NCI-H1105 (cell line): ENCODE measurements around the gene FSTL1.
"Not testable (repeated sequence)": the region's sequence is repeated elsewhere in the genome, so short reads cannot be mapped to it uniquely, and the experiment has no call there.

Experiments
- DNase-seq: peaks from one replicate; lab custom pipeline; 2025; lab: John Stamatoyannopoulos, UW

FSTL1 gene

GRCh38 chr3:120418446-120418845, 32.3 kb downstream of the FSTL1 start:
- no peak for DNase-seq

DNA sequence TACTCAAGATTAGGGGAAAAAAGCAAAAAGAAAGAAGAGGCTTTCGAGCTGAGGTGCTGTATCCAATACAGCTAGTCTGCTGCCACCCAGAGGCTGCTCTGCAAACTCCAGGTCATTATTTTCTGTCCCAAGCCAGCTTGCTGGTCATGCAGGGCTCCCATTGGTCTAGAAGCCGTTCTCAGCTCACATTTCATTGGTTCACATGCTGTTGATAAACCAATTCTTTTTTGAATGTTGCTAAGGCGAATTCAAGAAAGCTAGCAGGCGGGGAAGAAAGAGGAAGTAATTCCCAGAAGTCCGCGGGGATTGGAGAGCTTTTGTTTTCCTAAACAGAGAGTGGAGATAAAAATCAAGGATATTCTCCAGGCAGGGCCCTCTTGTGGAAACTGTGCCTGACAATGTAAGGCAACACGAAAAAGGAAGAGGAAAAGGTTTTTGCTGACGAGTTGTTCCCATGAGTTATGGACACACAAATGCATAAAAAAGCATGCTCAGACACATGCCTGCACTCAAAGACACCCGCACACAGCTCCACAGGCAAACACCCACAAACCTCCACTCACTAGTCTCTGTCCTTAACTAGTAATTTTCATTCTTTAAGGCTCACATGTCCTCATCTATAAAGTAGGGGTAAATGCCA, 33.4 kb downstream of the FSTL1 start:
- DNase-seq, result peak; percentile 96

- DNase-seq, result no peak
These were observed 33.9 kb downstream of the FSTL1 start for GRCh38 chr3:120416868-120417267.

GRCh38 chr3:120415756-120416155, 35.0 kb downstream of the FSTL1 start:
- no peak for DNase-seq

- DNase-seq, result no peak
These were observed 40.3 kb downstream of the FSTL1 start for GRCh38 chr3:120410541-120410940.

DNA sequence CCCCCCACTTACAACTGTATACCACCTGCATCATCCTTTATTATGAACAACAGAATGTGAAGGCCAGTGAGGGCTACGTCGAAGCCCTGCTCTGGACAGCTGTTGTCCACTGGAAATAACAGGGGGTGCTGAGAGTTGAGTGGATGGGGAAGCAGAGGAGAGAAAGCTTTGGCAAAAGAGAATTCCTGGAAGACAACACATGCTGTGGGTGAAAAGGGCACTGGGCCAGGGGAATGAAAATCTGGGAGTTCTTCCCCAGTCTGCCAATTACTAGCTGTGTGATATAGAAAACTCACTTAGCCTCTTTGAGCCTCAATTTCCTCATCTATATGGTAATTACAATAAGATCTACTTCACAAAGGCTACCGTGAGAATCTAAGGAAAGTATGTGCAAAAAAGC, 40.7 kb downstream of the FSTL1 start:
- no peak for DNase-seq

DNA sequence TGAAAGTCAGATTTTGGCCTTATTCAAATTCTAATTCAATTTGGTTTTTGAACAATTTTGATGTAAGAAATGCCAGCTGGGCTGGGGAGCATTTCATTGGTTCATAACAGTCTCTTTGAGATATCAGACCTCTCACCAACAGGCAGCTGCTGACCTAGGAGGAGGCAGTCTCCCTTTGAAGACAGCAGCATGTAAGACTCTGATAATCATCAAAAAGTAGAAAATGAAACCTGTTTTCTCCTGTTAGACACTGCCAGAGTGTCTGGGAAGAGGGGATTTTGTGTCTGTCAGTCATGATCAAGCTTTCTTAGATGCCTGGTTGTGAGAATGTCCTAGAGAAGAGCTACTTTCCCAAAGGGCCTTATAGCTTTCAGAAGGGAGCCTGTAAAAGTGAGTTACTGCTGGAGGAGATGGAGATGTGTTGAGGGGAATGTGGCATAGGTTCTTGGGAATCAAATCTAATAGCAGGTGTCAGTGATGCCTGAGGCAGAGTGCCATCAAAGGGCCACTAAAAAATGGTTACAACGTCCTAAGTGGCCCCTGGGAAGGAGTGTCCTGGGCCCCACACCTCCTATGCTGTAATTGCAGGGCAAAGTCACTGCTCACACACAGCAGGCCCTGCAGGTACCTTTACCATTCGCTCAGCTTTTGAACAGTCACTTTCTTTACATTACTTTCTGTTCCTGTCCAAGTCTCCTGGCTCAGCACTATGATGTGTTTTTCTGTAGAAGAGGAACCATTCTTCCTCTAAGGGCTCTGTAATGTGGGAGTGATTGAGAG, 43.1 kb downstream of the FSTL1 start:
- DNase-seq, result no peak

DNA sequence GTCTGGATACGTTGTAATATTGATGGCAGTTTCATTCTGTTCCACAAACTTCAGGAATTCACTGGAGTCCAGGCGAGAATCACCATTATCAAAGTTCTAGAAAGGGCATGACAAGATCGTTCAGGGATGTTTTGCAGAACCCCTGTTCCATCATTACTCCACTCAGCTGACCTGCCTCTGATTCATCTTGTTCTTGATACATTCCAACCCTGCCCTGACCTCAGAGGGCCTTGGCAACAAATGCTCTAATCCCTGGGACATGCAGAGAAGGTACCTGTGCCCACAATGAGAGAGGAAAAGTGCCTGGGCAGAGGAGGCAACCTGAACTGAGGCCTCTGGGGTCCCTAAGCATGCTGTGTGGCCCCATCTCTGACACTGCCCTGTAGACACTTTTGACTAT, 45.9 kb downstream of the FSTL1 start:
- DNase-seq, result no peak

GRCh38 chr3:120402257-120402656, 48.5 kb downstream of the FSTL1 start:
- no peak for DNase-seq

DNA sequence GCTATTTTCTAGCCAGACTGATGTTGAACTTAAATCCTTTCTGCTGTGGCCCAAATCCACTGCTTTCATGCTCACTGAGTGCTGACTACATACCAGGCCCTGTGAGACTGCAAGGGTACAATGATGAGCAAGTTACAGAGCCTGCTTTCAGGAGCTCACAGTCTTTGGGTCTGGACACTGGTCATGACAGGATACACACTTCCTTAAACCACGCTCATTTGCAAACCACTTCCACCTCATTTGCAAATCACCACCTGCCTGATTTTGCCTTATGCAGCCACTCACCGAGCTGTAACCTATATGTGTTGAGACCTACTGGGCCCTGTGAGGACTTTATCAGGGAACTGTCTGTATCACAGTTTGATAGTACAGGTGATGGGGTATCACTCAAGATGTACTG, 51.4 kb downstream of the FSTL1 start:
- no peak for DNase-seq

- DNase-seq, result no peak
These were observed 54.3 kb downstream of the FSTL1 start for GRCh38 chr3:120396469-120396868.

DNA sequence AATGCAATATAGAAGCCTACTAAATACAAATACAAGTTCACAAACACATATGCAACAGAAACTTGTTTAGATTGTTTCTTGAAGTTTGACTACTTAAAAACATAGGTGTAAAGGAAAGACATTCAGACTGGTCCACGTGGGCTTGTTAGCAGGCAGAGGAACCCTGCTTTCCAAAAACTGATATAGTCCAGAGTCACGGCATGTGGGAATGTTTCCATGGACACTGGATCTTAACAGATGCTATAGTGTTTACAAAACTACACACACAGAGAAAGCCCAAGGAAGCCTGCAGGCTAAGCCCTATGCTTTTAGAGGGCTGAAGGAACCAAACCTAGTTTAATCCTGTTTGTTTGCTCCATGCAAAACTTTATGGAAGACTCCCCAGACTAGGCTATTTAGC, 56.4 kb downstream of the FSTL1 start:
- DNase-seq, result no peak

- DNase-seq, result no peak
These were observed 57.0 kb downstream of the FSTL1 start for GRCh38 chr3:120393761-120394160.

- no peak for DNase-seq
These were observed 57.5 kb downstream of the FSTL1 start for GRCh38 chr3:120393243-120393642.

- DNase-seq, result no peak
These were observed 67.8 kb downstream of the FSTL1 start for GRCh38 chr3:120382941-120383447.

GRCh38 chr3:120381503-120381902, 69.3 kb downstream of the FSTL1 start:
- no peak for DNase-seq

- not testable (repeated sequence) for DNase-seq
These were observed 72.8 kb downstream of the FSTL1 start for GRCh38 chr3:120377948-120378347.

DNA sequence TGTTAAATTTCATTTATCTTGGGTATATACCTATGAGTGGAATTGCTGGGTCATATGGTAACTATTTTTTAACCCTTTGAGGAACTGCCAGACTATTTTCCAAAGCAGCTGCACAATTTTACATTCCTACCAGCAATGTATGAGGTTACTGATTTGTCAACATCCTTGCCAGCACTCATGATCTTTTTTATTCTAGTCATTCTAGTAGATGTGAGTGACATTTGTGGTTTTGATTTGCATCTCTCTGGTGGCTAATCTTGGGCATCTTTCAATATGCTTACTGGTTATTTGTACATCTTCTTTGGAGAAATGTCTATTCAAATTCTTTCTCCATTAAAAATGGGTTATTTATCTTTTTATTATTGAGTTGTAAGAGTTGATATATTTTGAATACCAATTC, 80.3 kb downstream of the FSTL1 start:
- DNase-seq, result no peak

DNA sequence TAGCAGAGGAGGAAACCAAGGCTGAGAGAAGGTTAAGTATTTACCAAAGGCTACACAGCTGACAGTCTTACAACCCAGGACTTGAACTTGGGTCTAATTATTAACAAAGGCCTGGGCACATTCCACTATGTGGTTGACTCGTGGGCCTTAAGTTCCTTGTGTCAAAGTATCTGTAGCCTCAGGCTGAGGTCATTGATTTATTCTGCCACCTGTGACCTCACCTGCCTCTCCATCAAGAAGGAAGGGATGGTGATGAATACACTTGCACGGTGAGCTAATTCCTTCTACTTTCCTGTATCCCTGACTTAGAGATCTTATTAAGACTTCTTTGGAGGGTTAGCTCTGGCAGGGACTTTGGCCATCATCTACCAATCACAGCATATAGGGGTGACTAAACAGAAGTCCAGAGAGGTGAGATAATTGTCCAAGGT, 81.7 kb downstream of the FSTL1 start:
- no peak for DNase-seq

GRCh38 chr3:120368172-120368571, 82.6 kb downstream of the FSTL1 start:
- no peak for DNase-seq

DNA sequence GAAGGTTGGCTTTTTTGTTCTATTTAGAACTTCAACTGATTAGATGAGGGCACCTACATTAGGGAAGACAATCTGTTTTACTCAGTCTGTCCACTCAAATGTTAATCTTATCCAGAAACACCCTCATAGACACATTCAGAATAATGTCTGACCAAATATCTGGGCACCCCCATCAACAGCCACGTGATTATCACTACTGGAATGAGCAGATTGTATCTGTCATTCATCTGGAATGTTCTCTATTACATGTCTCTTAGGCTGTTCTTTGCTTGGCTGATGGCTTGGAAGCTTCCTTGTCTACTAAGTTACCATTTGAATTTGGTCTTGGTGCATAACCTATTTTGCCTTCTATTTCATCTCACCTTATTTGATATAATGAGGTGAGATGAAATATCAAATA, 86.0 kb downstream of the FSTL1 start:
- no peak for DNase-seq

DNA sequence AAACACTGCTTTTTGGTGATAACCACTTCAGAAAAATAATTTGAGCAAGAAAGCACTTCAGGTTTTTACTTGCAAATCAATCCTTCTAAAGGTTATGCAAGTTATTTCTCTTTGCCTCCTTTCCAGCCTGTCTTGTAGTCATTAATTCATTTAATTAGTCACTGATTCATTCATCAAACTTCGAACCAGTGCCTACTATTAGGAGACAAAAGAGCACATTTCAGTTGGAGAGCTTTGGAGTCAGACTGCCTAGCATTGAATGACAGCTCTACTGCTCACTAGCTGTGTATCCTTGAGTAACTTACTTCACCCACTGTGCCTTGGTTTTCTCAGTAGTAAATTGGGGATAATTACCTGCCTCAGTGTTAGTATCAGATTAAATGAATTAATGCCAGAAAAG, 86.7 kb downstream of the FSTL1 start:
- DNase-seq, result no peak

DNA sequence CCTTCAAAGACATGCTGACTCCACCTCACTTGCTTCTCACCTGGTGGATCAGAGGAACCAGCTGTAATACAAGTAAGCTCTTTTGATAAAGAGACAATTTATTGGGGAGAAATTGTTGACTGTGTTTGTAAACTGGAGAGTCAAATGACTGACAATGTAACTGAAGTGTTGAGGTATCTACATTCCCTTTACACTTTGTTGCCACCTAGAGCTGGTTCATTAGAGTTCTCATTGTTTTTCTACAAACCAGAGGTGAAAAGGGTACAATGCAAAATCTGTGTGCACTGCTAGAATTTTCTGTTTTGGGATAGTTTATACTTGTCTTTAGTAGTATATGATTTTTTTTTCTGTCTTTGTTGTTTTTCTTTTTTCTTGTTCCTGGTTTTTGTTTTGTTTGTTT, 93.0 kb downstream of the FSTL1 start:
- DNase-seq, result no peak

GRCh38 chr3:120355486-120355885, 95.3 kb downstream of the FSTL1 start:
- no peak for DNase-seq
